HCT116 (cell line): ENCODE data around the gene TULP4. TPM values are rescaled to one million over a fixed set of nuclear protein-coding genes. Genes with fewer than 3 reads are reported as not detected.

Experiments
- ATAC-seq: fragments of 200-7000 bp; cut with Tn5 transposase; 2 replicates; pipeline ENCODE4 v1.9.1; 2020; ENCODE audit warnings: mild to moderate bottlenecking, moderate library complexity
- BruUV-seq: library from RNA; stranded (reverse); fragments of 400-500 nt; replicated peaks from 2 replicates; lab custom pipeline; 2021; lab: Mats Ljungman, UMichigan
- CTCF ChIA-PET: fragments of 300-600 bp; sonication (Branson Sonifier 250); formaldehyde crosslinking; loops from one replicate; lab custom pipeline; 2021; ENCODE audit warnings: antibody characterized with exemption; lab: Charles Lee
- POLR2A ChIA-PET: fragments of 300-600, 350-600 bp; sonication (Branson Sonifier 250); formaldehyde crosslinking; loops from one replicate; lab custom pipeline; 2021; ENCODE audit warnings: antibody characterized with exemption; lab: Charles Lee
- RAD21 ChIA-PET, 2 experiments: fragments of 300-600 bp; sonication (Branson Sonifier 250); formaldehyde crosslinking; loops; one replicate each; lab custom pipeline; 2023; ENCODE audit warnings: low total read pairs in 2 of 2; ENCODE audit not compliant: uncharacterized antibody in 2 of 2, unreplicated experiment in 2 of 2, low non-redundant PET in 1 of 2; lab: Charles Lee
- DNase-seq: peaks from one replicate; pipeline ENCODE4 v3.0.0-alpha.2; 2010; ENCODE audit warnings: low read depth, low spot score
- H2AFZ ChIP-seq: fragments of 200-600 bp; shearing (Covaris generic), sonication (generic); 2 replicates; pipeline ENCODE4 v1.6.1; 2017; ENCODE audit warnings: low read depth, mixed run types, mixed read lengths, antibody characterized with exemption, low read length; ENCODE audit not compliant: poor library complexity, severe bottlenecking
- H3K27ac ChIP-seq: 2 replicates; pipeline ENCODE4 v1.5.1; 2012; ENCODE audit warnings: low read depth, low read length
- H3K27me3 ChIP-seq: fragments of 200-600 bp; sonication (generic); 2 replicates; pipeline ENCODE4 v1.6.1; 2016; ENCODE audit warnings: mixed run types, low read length, mixed read lengths; ENCODE audit not compliant: insufficient read depth
- H3K36me3 ChIP-seq, 2 experiments: fragments of 200-500 bp in 1 of 2; fragments of 200-600 bp in 1 of 2; sonication (Bioruptor generic) in 1 of 2; sonication (generic) in 1 of 2; 2 replicates each; pipeline versions ENCODE4 v1.5.1 to v1.6.1; 2014 to 2016; ENCODE audit warnings: low read length in 2 of 2, inconsistent platforms in 1 of 2, mixed read lengths in 1 of 2, mixed run types in 1 of 2; ENCODE audit not compliant: insufficient read depth in 2 of 2, control insufficient read depth in 1 of 2
- H3K4me1 ChIP-seq, 2 experiments: fragments of 200-600 bp in 1 of 2; sonication (generic) in 1 of 2; 2 replicates each; pipeline versions ENCODE4 v1.5.1 to v1.6.1; 2012 to 2017; ENCODE audit warnings: low read length in 2 of 2, inconsistent platforms in 1 of 2, mild to moderate bottlenecking in 1 of 2, mixed read lengths in 1 of 2, mixed run types in 1 of 2, moderate library complexity in 1 of 2; ENCODE audit not compliant: insufficient read depth in 2 of 2, control insufficient read depth in 1 of 2
- H3K4me2 ChIP-seq: fragments of 200-600 bp; sonication (generic); 2 replicates; pipeline ENCODE4 v1.6.1; 2017; ENCODE audit warnings: mixed run types, low read length, mixed read lengths
- H3K4me3 ChIP-seq, 2 experiments: fragments of 200-600 bp in 1 of 2; sonication (generic) in 1 of 2; replicated peaks in 1 of 2; 2 replicates each; pipeline ENCODE4 v1.5.1; 2011 to 2016; ENCODE audit warnings: low read length in 2 of 2, control low read depth in 1 of 2, low read depth in 1 of 2, mild to moderate bottlenecking in 1 of 2, mixed read lengths in 1 of 2, mixed run types in 1 of 2
- H3K79me2 ChIP-seq: fragments of 200-600 bp; sonication (generic); 2 replicates; pipeline ENCODE4 v1.6.1; 2017; ENCODE audit warnings: mild to moderate bottlenecking, mixed run types, low read length, moderate library complexity, mixed read lengths; ENCODE audit not compliant: insufficient read depth
- H3K9ac ChIP-seq: fragments of 200-600 bp; sonication (generic); 2 replicates; pipeline ENCODE4 v1.6.1; 2016; ENCODE audit warnings: low read length, mixed read lengths
- H3K9me2 ChIP-seq: fragments of 200-600 bp; sonication (generic), shearing (Covaris generic); 2 replicates; pipeline ENCODE4 v1.6.1; 2017; ENCODE audit warnings: mixed run types, mild to moderate bottlenecking, moderate library complexity; ENCODE audit not compliant: insufficient read depth
- H3K9me3 ChIP-seq, 2 experiments: fragments of 200-500 bp in 1 of 2; fragments of 200-600 bp in 1 of 2; sonication (Bioruptor generic) in 1 of 2; sonication (generic) in 1 of 2; 2 replicates each; pipeline ENCODE4 v1.6.1; 2014 to 2017; ENCODE audit warnings: low read length in 2 of 2, mixed read lengths in 2 of 2, inconsistent platforms in 1 of 2, low read depth in 1 of 2, mild to moderate bottlenecking in 1 of 2, mixed run types in 1 of 2, moderate library complexity in 1 of 2; ENCODE audit not compliant: control insufficient read depth in 1 of 2, insufficient read depth in 1 of 2
- H4K20me1 ChIP-seq: fragments of 200-600 bp; sonication (generic), shearing (Covaris generic); 2 replicates; pipeline ENCODE4 v1.6.1; 2017; ENCODE audit warnings: mixed run types, mild to moderate bottlenecking, moderate library complexity; ENCODE audit not compliant: insufficient read depth
- ATF3 ChIP-seq: IDR thresholded peaks from 2 replicates; pipeline ENCODE4 v1.6.1; 2012
- CBX3 ChIP-seq: IDR thresholded peaks from 2 replicates; pipeline ENCODE4 v1.6.1; 2012; ENCODE audit warnings: low read depth
- CTCF ChIP-seq, 3 experiments: fragments of 200-600 bp in 1 of 3; sonication (generic) in 1 of 3; IDR thresholded peaks in 2 of 3; conservative IDR thresholded peaks in 1 of 3; 2 replicates each; pipeline ENCODE4 v1.5.1; 2012 to 2017; ENCODE audit warnings: low read depth in 2 of 3, low read length in 2 of 3, antibody characterized with exemption in 1 of 3, borderline replicate concordance in 1 of 3, control low read depth in 1 of 3, mild to moderate bottlenecking in 1 of 3, mixed read lengths in 1 of 3, mixed run types in 1 of 3, moderate library complexity in 1 of 3; ENCODE audit not compliant: insufficient read depth in 1 of 3
- EGR1 ChIP-seq: IDR thresholded peaks from 2 replicates; pipeline ENCODE4 v1.6.1; 2012; ENCODE audit warnings: low read depth
- ELF1 ChIP-seq: IDR thresholded peaks from 2 replicates; pipeline ENCODE4 v1.6.1; 2012; ENCODE audit warnings: low read depth, borderline replicate concordance
- EZH2 ChIP-seq: fragments of 200-600 bp; sonication (generic); IDR thresholded peaks from 2 replicates; pipeline ENCODE4 v1.6.1; 2017; ENCODE audit warnings: antibody characterized with exemption, mixed run types
- FOSL1 ChIP-seq: IDR thresholded peaks from 2 replicates; pipeline ENCODE4 v1.6.1; 2012; ENCODE audit warnings: low read depth
- JUND ChIP-seq: IDR thresholded peaks from 2 replicates; pipeline ENCODE4 v1.6.1; 2012
- MAX ChIP-seq: IDR thresholded peaks from 2 replicates; pipeline ENCODE4 v1.6.1; 2012
- POLR2A ChIP-seq: IDR thresholded peaks from 2 replicates; pipeline ENCODE4 v1.7.0; 2011; ENCODE audit warnings: borderline replicate concordance; ENCODE audit not compliant: insufficient read depth, insufficient read length; ENCODE audit errors: extremely low read depth
- POLR2AphosphoS5 ChIP-seq: IDR thresholded peaks from 2 replicates; pipeline ENCODE4 v1.6.1; 2011; ENCODE audit warnings: mild to moderate bottlenecking, low read depth, low read length, moderate library complexity
- REST ChIP-seq: IDR thresholded peaks from 2 replicates; pipeline ENCODE4 v1.6.1; 2012; ENCODE audit warnings: low read depth
- SIN3A ChIP-seq: IDR thresholded peaks from 2 replicates; pipeline ENCODE4 v1.6.1; 2012; ENCODE audit warnings: low read depth
- SRF ChIP-seq: IDR thresholded peaks from 2 replicates; pipeline ENCODE4 v1.6.1; 2012; ENCODE audit warnings: low read depth
- TCF7L2 ChIP-seq: IDR thresholded peaks from 2 replicates; pipeline ENCODE4 v1.7.0; 2011; ENCODE audit warnings: borderline replicate concordance, inconsistent platforms; ENCODE audit not compliant: insufficient read depth, insufficient read length; ENCODE audit errors: extremely low read depth
- YY1 ChIP-seq: IDR thresholded peaks from 2 replicates; pipeline ENCODE4 v1.6.1; 2011; ENCODE audit warnings: low read length, low read depth, moderate library complexity, mild to moderate bottlenecking; ENCODE audit not compliant: insufficient replicate concordance; ENCODE audit errors: extremely low read depth
- ZBTB33 ChIP-seq: IDR thresholded peaks from 2 replicates; pipeline ENCODE4 v1.6.1; 2011; ENCODE audit warnings: mild to moderate bottlenecking, low read length, moderate library complexity; ENCODE audit not compliant: insufficient replicate concordance; ENCODE audit errors: extremely low read depth
- ZFX ChIP-seq: fragments of 450-650 bp; IDR thresholded peaks from 2 replicates; pipeline ENCODE4 v1.6.1; 2017
- ZNF274 ChIP-seq: fragments of 200-500 bp; sonication (Bioruptor generic); IDR thresholded peaks from 2 replicates; pipeline ENCODE4 v1.6.1; 2014; ENCODE audit warnings: mild to moderate bottlenecking, low read depth, low read length, inconsistent platforms
- intact Hi-C: fragments of 100-400 bp; cut with micrococcal nuclease; formaldehyde crosslinking; loops from 2 replicates; pipeline ENCODE4 v1.10.0; 2022
- total RNA-seq: library from RNA; stranded (reverse); gene quantifications from one replicate; pipeline ENCODE4 v1.2.1, GENCODE V29; 2021; ENCODE audit not compliant: unreplicated experiment

The TULP4 gene
- total RNA-seq, 1 experiment from 2014 or later: 70.8 TPM

GRCh38 chr6:158324136-158324535 lies 11.9 kb downstream of the TULP4 start:
- no peak overlapping the region for H3K9ac ChIP-seq
- CTCF ChIA-PET: no interaction called here
- no peaks in the 10 kb centered on the region for H3K27me3 ChIP-seq
- no peak overlapping the region for H2AFZ ChIP-seq
- POLR2A ChIA-PET: no interaction called here
- no peaks in the 10 kb centered on the region for H3K9me3 ChIP-seq
- DNase-seq (no peak), ATAC-seq (no peak)
- TF ChIP-seq SRF: no peak
- TF ChIP-seq ZFX: no peak
- TF ChIP-seq POLR2A: no peak
- TF ChIP-seq CTCF (IDR thresholded peaks at IDR 0.05 in 2 of 3, conservative IDR thresholded peaks at IDR 0.05 in 1 of 3; ENCODE audit: borderline replicate concordance in 1 of 3, insufficient read depth in 1 of 3, low read depth in 2 of 3, low read length in 2 of 3): no peak
- TF ChIP-seq ZNF274: no peak
- TF ChIP-seq POLR2AphosphoS5: no peak
- TF ChIP-seq JUND: no peak
- no peak for TF ChIP-seq REST
- TF ChIP-seq ELF1: no peak
- TF ChIP-seq EGR1: no peak
- TF ChIP-seq SIN3A: no peak
- no peak for TF ChIP-seq EZH2
- TF ChIP-seq ATF3: no peak
- TF ChIP-seq YY1: no peak
- no peak for TF ChIP-seq CBX3
- no peak for TF ChIP-seq TCF7L2
- no peak for TF ChIP-seq ZBTB33
- no peak for TF ChIP-seq MAX
- TF ChIP-seq FOSL1: no peak
- BruUV-seq: no TSS peak
- no peaks in the 10 kb centered on the region for H4K20me1 ChIP-seq
- no peaks in the 10 kb centered on the region for H3K36me3 ChIP-seq
- H3K4me2 ChIP-seq: no peak overlapping the region
- no peak overlapping the region for H3K4me3 ChIP-seq
- intact Hi-C loops: no loop called here
- no peaks in the 10 kb centered on the region for H3K9me2 ChIP-seq
- peaks cover 20 to 32% of the 10 kb centered on the region in 2 experiments for H3K4me1 ChIP-seq
- H3K79me2 ChIP-seq: peaks cover 82% of the 10 kb centered on the region
- no peak overlapping the region for H3K27ac ChIP-seq
- RAD21 ChIA-PET: no interaction called here
